ENCODE results near the gene HSD17B2.

The HSD17B2 gene

GRCh38 chr16:82051656-82052055, 16.6 kb downstream of the HSD17B2 start:
- H3K4me3 ChIP-seq (ENCODE audit: low read depth, low read length), result no peak overlapping the region
- TF ChIP-seq, protein P1, sequence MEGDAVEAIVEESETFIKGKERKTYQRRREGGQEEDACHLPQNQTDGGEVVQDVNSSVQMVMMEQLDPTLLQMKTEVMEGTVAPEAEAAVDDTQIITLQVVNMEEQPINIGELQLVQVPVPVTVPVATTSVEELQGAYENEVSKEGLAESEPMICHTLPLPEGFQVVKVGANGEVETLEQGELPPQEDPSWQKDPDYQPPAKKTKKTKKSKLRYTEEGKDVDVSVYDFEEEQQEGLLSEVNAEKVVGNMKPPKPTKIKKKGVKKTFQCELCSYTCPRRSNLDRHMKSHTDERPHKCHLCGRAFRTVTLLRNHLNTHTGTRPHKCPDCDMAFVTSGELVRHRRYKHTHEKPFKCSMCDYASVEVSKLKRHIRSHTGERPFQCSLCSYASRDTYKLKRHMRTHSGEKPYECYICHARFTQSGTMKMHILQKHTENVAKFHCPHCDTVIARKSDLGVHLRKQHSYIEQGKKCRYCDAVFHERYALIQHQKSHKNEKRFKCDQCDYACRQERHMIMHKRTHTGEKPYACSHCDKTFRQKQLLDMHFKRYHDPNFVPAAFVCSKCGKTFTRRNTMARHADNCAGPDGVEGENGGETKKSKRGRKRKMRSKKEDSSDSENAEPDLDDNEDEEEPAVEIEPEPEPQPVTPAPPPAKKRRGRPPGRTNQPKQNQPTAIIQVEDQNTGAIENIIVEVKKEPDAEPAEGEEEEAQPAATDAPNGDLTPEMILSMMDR (IDR thresholded peaks at IDR 0.05; ENCODE audit: control insufficient read depth, extremely low read depth, insufficient read depth), result no peak
- no peak for DNase-seq (ENCODE audit: low read depth)

- DNase-seq (ENCODE audit: low read depth), result no peak
- no peak overlapping the region for H3K4me3 ChIP-seq (ENCODE audit: low read depth, low read length)
- TF ChIP-seq, protein P1 (IDR thresholded peaks at IDR 0.05; ENCODE audit: control insufficient read depth, extremely low read depth, insufficient read depth), result no peak
These were observed 20.1 kb downstream of the HSD17B2 start for GRCh38 chr16:82055117-82055516.

- TF ChIP-seq, protein P1 (IDR thresholded peaks at IDR 0.05; ENCODE audit: control insufficient read depth, extremely low read depth, insufficient read depth), result no peak
- no peak for DNase-seq (ENCODE audit: low read depth)
- no peak overlapping the region for H3K4me3 ChIP-seq (ENCODE audit: low read depth, low read length)
These were observed 20.9 kb downstream of the HSD17B2 start for GRCh38 chr16:82055728-82056549.

- TF ChIP-seq, protein P1 (IDR thresholded peaks at IDR 0.05; ENCODE audit: control insufficient read depth, extremely low read depth, insufficient read depth), result no peak
- no peak for DNase-seq (ENCODE audit: low read depth)
- no peak overlapping the region for H3K4me3 ChIP-seq (ENCODE audit: low read depth, low read length)
These were observed 21.5 kb downstream of the HSD17B2 start for GRCh38 chr16:82056550-82056896.

DNA sequence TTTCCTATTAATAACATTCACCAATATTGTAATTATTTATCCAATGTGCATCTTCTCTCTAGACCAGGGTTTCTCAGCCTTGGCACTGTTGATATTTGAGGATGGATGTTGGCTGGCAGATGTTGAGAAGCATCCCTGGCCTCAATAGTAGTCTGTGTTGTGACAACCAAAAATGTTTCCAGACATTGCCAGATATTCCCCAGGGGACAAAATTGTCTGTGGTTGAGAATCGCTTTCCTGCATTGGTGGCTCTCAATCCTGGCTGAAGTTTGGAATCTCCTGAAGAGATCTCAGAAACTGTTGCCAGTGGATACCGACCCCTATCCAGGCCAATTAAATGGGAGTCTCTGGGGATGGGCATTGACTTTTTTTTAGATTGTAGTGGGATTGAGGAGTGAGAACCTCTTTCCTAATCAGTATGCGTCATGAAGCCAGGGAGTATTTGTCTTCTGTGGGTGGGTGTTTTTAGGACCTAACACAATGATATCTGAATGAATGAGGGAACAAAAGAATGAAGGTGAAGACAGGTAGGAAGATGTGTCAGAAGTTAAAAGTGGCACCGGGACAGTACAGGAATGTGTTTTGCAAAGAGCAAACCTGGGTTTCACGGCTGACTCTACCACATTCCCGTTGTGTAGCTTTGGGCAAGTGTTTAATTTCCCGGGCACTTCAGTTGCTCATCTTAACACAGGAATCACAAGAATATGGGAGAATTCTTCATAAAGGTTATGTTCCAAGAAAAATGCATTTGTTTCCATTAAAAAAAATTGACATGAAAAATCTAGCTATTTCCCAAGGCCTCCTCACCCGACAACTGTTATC, 24.3 kb downstream of the HSD17B2 start:
- no peak for DNase-seq (ENCODE audit: low read depth)

DNA sequence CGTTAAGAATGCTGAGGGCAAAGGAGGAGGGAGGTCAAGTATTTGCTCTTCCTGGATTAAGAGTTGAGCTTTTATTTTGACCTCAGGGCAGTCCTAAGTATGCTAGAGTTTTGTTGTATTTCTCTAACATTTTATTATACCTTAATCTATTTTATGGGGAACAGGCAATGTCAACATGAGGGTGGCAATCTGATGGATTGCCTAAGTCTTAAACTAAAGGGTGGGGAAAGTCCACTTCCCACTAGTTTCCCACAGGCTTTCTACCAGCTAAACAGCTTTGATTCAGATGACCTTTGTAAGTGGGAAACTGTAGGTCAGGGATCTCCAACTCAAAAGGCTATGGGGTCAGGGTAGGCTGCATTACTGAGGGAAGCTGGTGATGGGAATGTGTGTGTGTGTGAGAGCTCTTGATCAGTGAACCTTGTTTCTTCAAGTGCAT, 24.9 kb downstream of the HSD17B2 start:
- peak; percentile 35 for DNase-seq (ENCODE audit: low read depth)
- TF ChIP-seq, protein P1 (IDR thresholded peaks at IDR 0.05; ENCODE audit: control insufficient read depth, extremely low read depth, insufficient read depth), result no peak
- H3K4me3 ChIP-seq (ENCODE audit: low read depth, low read length), result no peak overlapping the region

More for the DNA sequence above, 24.3 kb downstream of the HSD17B2 start:
- no peak overlapping the region for H3K4me3 ChIP-seq (ENCODE audit: low read depth, low read length)
- TF ChIP-seq, protein P1 (IDR thresholded peaks at IDR 0.05; ENCODE audit: control insufficient read depth, extremely low read depth, insufficient read depth), result no peak

Measured in LNCaP clone FGC (cell line).